HepG2 (cell line): ENCODE data around the gene EMILIN1. TPM values are rescaled to one million over a fixed set of nuclear protein-coding genes. Genes with fewer than 3 reads are reported as not detected.
A peak's percentile ranks its signal among the peaks of the same experiment; 100 is the strongest.

Experiments used
- CEBPB ChIP-seq: IDR thresholded peaks from 2 replicates; pipeline ENCODE4 v1.6.1; 2011; ENCODE audit warnings: low read depth, low read length, improper control_type of control experiment, borderline replicate concordance
- DZIP1 ChIP-seq: sonication (generic); formaldehyde crosslinking; IDR thresholded peaks from 2 replicates; pipeline ENCODE4 v1.5.0; 2020; ENCODE audit warnings: mild to moderate bottlenecking, missing genetic modification reagents
- MTF2 ChIP-seq: sonication (generic); formaldehyde crosslinking; IDR thresholded peaks from 2 replicates; pipeline ENCODE4 v1.5.0; 2020; ENCODE audit warnings: missing genetic modification reagents, borderline replicate concordance
- MXD1 ChIP-seq: sonication (generic); formaldehyde crosslinking; IDR thresholded peaks from 2 replicates; pipeline ENCODE4 v1.4.0; 2020; ENCODE audit warnings: mild to moderate bottlenecking, missing genetic modification reagents
- SALL2 ChIP-seq: sonication (generic); formaldehyde crosslinking; IDR thresholded peaks from 2 replicates; pipeline ENCODE4 v1.8.1; 2023; ENCODE audit warnings: mild to moderate bottlenecking, missing genetic modification reagents, inconsistent platforms
- SIX4 ChIP-seq: sonication (generic); formaldehyde crosslinking; IDR thresholded peaks from 2 replicates; pipeline ENCODE4 v1.4.0; 2020; ENCODE audit warnings: missing genetic modification reagents
- SKI ChIP-seq: fragments of 450-650 bp; IDR thresholded peaks from one replicate; pipeline ENCODE4 v1.6.1; 2018; ENCODE audit warnings: mild to moderate bottlenecking; ENCODE audit not compliant: partially characterized antibody
- STAT6 ChIP-seq: sonication (generic); formaldehyde crosslinking; IDR thresholded peaks from 2 replicates; pipeline ENCODE4 v1.4.0; 2020; ENCODE audit warnings: missing genetic modification reagents, mild to moderate bottlenecking, borderline replicate concordance
- ZFAT ChIP-seq: sonication (generic); formaldehyde crosslinking; conservative IDR thresholded peaks from 2 replicates; pipeline ENCODE4 v1.8.1; 2023; ENCODE audit warnings: missing genetic modification reagents, inconsistent platforms
- ZFP62 ChIP-seq: sonication (generic); formaldehyde crosslinking; IDR thresholded peaks from 2 replicates; pipeline ENCODE4 v1.4.0; 2020; ENCODE audit warnings: missing genetic modification reagents
- ZMAT5 ChIP-seq: sonication (generic); formaldehyde crosslinking; IDR thresholded peaks from 2 replicates; pipeline ENCODE4 v1.5.0; 2020; ENCODE audit warnings: mild to moderate bottlenecking, low read depth, missing genetic modification reagents, borderline replicate concordance
- ZNF101 ChIP-seq: sonication (generic); formaldehyde crosslinking; IDR thresholded peaks from 2 replicates; pipeline ENCODE4 v1.4.0; 2020; ENCODE audit warnings: mild to moderate bottlenecking, low read depth, missing genetic modification reagents, borderline replicate concordance
- ZNF142 ChIP-seq: sonication (generic); formaldehyde crosslinking; IDR thresholded peaks from 2 replicates; pipeline ENCODE4 v1.4.0; 2020; ENCODE audit warnings: missing genetic modification reagents
- ZNF224 ChIP-seq: sonication (generic); formaldehyde crosslinking; IDR thresholded peaks from 2 replicates; pipeline ENCODE4 v1.5.0; 2020; ENCODE audit warnings: mild to moderate bottlenecking, missing genetic modification reagents
- ZNF850 ChIP-seq: sonication (generic); formaldehyde crosslinking; conservative IDR thresholded peaks from 2 replicates; pipeline ENCODE4 v1.9.0; 2021; ENCODE audit warnings: mild to moderate bottlenecking, missing genetic modification reagents
- ZSCAN9 ChIP-seq: IDR thresholded peaks from 2 replicates; pipeline ENCODE4 v1.6.1; 2016; ENCODE audit warnings: borderline replicate concordance
- polyA plus RNA-seq, 8 experiments: library from polyadenylated mRNA; depleted of rRNA in 3 of 8; stranded (reverse) in 7 of 8; unstranded in 1 of 8; fragments of >200 nt; fragmentation: Illumina TruSeq in 4 of 8; extraction: Trizol in 4 of 8; gene quantifications; 2 replicates each; pipeline versions ENCODE4 v1.2.1 to v1.2.3, GENCODE V29; 2011 to 2016; ENCODE audit warnings: low read depth in 4 of 8, missing spikeins in 1 of 8, mixed read lengths in 1 of 8; ENCODE audit not compliant: insufficient read depth in 1 of 8
- total RNA-seq, 5 experiments: library from RNA; depleted of rRNA; stranded (reverse); fragments of >200 nt; fragmentation: Illumina TruSeq; extraction: Trizol; gene quantifications; 2 replicates each; pipeline ENCODE4 v1.2.3, GENCODE V29; 2016; ENCODE audit warnings: low read depth in 1 of 5

EMILIN1 gene
- total and polyA plus RNA-seq, 2 of the 13 experiments (the other 11 are each of a cell fraction or from before 2014, with no cell fraction given): 8.1 to 9.7 TPM

- peak; percentile 89 for TF ChIP-seq DZIP1 (CRISPR knock-in tag)
- no peak for TF ChIP-seq SKI
- TF ChIP-seq ZNF224 (CRISPR knock-in tag): peak; percentile 94
- no peak; the same call in 1 of the 2 replicates for TF ChIP-seq SIX4 (CRISPR knock-in tag)
- TF ChIP-seq MXD1 (CRISPR knock-in tag): peak; percentile 87
- TF ChIP-seq STAT6 (CRISPR knock-in tag): peak; percentile 98; the same call in 1 of the 2 replicates
- TF ChIP-seq ZFAT (CRISPR knock-in tag): no peak
- no peak for TF ChIP-seq ZNF850
- peak; percentile 94 for TF ChIP-seq ZNF142
- TF ChIP-seq ZSCAN9 (CRISPR knock-in tag): peak; percentile 86
- no peak for TF ChIP-seq CEBPB
- no peak for TF ChIP-seq ZMAT5 (CRISPR knock-in tag)
- TF ChIP-seq ZNF101: 0 out of 2 replicates have a peak, but pooled peaks have one; percentile 52
- no peak; the same call in none of the 2 replicates for TF ChIP-seq MTF2
- TF ChIP-seq ZFP62: peak; percentile 8; the same call in 1 of the 2 replicates
- peak; percentile 90 for TF ChIP-seq SALL2
Measured at GRCh38 chr2:27050996-27051901, 27.2 kb upstream of the EMILIN1 start, which contains the start of gene AGBL5 (continued).
